Karpas-422 (cell line): Measurements from ENCODE around the gene EME2. TPM values are rescaled to one million over a fixed set of nuclear protein-coding genes. Genes with fewer than 3 reads are reported as not detected.

Experiments
- DNase-seq: peaks from one replicate; pipeline ENCODE4 v3.0.0-alpha.2; 2015
- H2AFZ ChIP-seq: fragments of 200-600 bp; sonication (generic); 2 replicates; pipeline ENCODE4 v1.6.1; 2014; ENCODE audit warnings: antibody characterized with exemption, low read length, mixed read lengths
- H3K27ac ChIP-seq: fragments of 200-600 bp; sonication (generic); 2 replicates; pipeline ENCODE4 v1.5.1; 2014; ENCODE audit warnings: mild to moderate bottlenecking, low read length, moderate library complexity
- H3K27me3 ChIP-seq: fragments of 200-600 bp; sonication (generic); 2 replicates; pipeline ENCODE4 v1.6.1; 2014; ENCODE audit warnings: low read length, mixed read lengths
- H3K36me3 ChIP-seq: fragments of 200-600 bp; sonication (generic); 2 replicates; pipeline ENCODE4 v1.6.1; 2014; ENCODE audit warnings: low read length, mixed read lengths; ENCODE audit not compliant: insufficient read depth
- H3K4me1 ChIP-seq: fragments of 200-600 bp; sonication (generic); 2 replicates; pipeline ENCODE4 v1.6.1; 2014; ENCODE audit warnings: mild to moderate bottlenecking, low read length, mixed read lengths
- H3K4me2 ChIP-seq: fragments of 200-600 bp; sonication (generic); 2 replicates; pipeline ENCODE4 v1.6.1; 2014; ENCODE audit warnings: low read length, low read depth, mild to moderate bottlenecking; ENCODE audit not compliant: poor library complexity, severe bottlenecking
- H3K4me3 ChIP-seq: fragments of 200-600 bp; sonication (generic); 2 replicates; pipeline ENCODE4 v1.5.1; 2014; ENCODE audit warnings: mild to moderate bottlenecking, antibody characterized with exemption, low read length, mixed read lengths
- H3K79me2 ChIP-seq: fragments of 200-600 bp; sonication (generic); 2 replicates; pipeline ENCODE4 v1.6.1; 2014; ENCODE audit warnings: mild to moderate bottlenecking, low read length, mixed read lengths
- H3K9ac ChIP-seq: fragments of 200-600 bp; sonication (generic); 2 replicates; pipeline ENCODE4 v1.6.0; 2014; ENCODE audit warnings: low read length
- H3K9me2 ChIP-seq: fragments of 200-600 bp; sonication (generic), shearing (Covaris generic); replicated peaks from 2 replicates; pipeline ENCODE4 v1.6.0; 2014; ENCODE audit warnings: mild to moderate bottlenecking, low read length, moderate library complexity; ENCODE audit not compliant: insufficient read depth
- H3K9me3 ChIP-seq: fragments of 300-700, 200-600 bp; sonication (generic); 2 replicates; pipeline ENCODE4 v1.6.1; 2014; ENCODE audit warnings: low read length, mixed read lengths
- H4K20me1 ChIP-seq: fragments of 200-600 bp; sonication (generic); 2 replicates; pipeline ENCODE4 v1.6.1; 2014; ENCODE audit warnings: mild to moderate bottlenecking, antibody characterized with exemption, low read length, low read depth; ENCODE audit not compliant: insufficient read depth
- total RNA-seq: library from RNA; depleted of rRNA; stranded (reverse); fragments of >200 nt; shearing (Covaris generic); gene quantifications from 2 replicates; pipeline ENCODE4 v1.2.3, GENCODE V29; 2014; ENCODE audit warnings: low replicate concordance

The EME2 gene
- total RNA-seq, 1 experiment from 2014 or later: 7.7 TPM

DNA sequence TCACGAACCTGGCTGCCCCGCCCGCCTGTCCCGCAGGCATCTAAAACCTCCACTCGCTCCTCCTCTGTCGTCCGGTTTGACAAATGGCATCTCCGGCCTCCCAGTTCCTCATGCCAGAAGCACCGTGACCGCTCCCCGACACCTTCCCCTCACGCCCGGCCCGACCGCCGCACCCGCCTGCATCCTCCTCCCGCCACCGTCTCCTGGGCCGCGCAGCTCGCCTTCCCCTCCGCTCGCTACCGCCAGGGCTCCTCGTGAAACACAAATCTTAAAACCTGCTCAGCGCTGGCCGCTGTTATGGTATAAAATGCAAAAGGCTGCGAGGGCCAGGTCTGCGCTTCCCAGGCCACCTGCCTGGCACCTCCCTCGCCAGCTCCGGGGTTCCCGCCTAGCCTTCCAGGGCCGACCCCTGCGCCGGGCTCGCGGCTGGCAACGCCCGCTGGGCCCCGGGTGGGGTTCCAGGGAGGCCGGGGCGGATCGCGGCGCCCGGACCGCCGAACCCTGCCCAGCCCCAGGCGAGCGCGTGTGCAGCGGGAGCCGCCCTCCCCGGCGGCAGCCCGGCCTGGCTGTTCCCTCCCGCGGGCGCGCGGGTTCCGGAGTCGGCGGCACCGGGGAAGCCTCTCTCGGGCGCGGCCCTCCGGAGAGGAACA lies 9.3 kb downstream of the EME2 start:
- no peaks in the 10 kb centered on the region for H3K9me2 ChIP-seq
- H4K20me1 ChIP-seq: peaks cover 27% of the 10 kb centered on the region
- peaks cover 20% of the 10 kb centered on the region for H3K4me1 ChIP-seq
- peak overlapping the region; percentile 82 for H3K4me3 ChIP-seq
- H3K27ac ChIP-seq: peak overlapping the region; percentile 32; the same call in 1 of the 2 replicates
- H3K79me2 ChIP-seq: peaks cover 40% of the 10 kb centered on the region
- no peaks in the 10 kb centered on the region for H3K9me3 ChIP-seq
- no peaks in the 10 kb centered on the region for H3K36me3 ChIP-seq
- H3K9ac ChIP-seq: peak overlapping the region; percentile 79
- H3K27me3 ChIP-seq: no peaks in the 10 kb centered on the region
- DNase-seq: peak; percentile 78
- no peak overlapping the region for H2AFZ ChIP-seq
- peak overlapping the region; percentile 90 for H3K4me2 ChIP-seq

DNA sequence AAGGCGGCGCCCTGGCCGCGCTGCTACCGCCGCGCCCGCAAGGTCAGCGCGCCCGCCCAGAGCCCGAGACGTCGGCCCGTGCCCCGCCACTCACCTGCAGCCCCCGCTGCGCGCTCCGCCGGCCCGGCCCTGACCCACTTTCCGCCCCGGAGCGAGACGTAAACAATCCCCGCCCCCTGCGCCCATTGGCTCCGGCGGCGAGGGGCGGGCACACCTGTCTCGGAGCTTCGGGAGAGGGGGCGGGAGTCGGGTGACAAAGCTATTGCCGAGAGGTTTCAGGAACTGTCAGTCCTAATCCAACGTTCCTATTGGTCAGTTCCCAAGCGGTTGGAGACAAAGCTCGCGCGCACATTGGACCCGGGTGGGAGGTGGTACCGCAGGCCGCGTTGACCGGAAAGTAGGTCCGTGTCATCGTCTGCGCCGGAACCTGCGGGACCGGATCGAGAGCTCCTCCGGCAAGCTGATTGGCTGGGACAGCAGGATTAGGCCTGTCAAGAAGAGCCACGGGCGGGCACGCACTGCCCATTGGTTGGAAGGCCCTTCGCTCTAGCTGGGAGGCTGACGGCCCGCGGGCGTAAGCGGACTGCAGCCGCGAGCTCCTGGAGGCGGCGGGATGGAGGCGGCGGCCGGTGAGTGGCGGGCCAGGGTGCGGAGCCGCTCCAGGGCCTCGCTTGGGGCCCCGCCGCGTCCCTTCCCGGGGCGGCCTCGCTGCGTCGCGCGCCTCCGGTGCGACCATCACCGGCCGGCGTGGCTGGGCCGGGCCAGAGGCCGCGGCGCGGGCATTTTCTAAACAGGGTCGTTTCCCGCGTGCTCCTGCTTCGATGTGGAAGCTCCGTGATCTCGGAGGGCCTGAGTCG lies 10.0 kb downstream of the EME2 start, which contains the start of the genes NUBP2 and SPSB3:
NUBP2 (plus strand) TSS at position 553 of the 857 bp plus-strand sequence; CDS start at position 614, 61 bp downstream.
SPSB3 (minus strand) TSS at position 164 of the 857 bp plus-strand sequence. CDS start 1,088 bp downstream, outside the sequence.
- Histone ChIP-seq H3K4me2 (peak within 1 kb of the TSS; percentile 90), H3K27me3 (no peaks in the 10 kb centered on the region), H3K9me2 (no peaks in the 10 kb centered on the region), H3K27ac (peak within 1 kb of the TSS; percentile 32; the same call in 1 of the 2 replicates), H3K9me3 (no peaks in the 10 kb centered on the region), H2AFZ (no peak within 1 kb of the TSS), H3K36me3 (no peaks in the 10 kb centered on the region), H3K4me3 (peak within 1 kb of the TSS; percentile 98), H4K20me1 (peaks cover 27% of the 10 kb centered on the region), H3K79me2 (peaks cover 40% of the 10 kb centered on the region), H3K9ac (peak within 1 kb of the TSS; percentile 92), H3K4me1 (peaks cover 20% of the 10 kb centered on the region)
- DNase-seq: peak; percentile 100

DNA sequence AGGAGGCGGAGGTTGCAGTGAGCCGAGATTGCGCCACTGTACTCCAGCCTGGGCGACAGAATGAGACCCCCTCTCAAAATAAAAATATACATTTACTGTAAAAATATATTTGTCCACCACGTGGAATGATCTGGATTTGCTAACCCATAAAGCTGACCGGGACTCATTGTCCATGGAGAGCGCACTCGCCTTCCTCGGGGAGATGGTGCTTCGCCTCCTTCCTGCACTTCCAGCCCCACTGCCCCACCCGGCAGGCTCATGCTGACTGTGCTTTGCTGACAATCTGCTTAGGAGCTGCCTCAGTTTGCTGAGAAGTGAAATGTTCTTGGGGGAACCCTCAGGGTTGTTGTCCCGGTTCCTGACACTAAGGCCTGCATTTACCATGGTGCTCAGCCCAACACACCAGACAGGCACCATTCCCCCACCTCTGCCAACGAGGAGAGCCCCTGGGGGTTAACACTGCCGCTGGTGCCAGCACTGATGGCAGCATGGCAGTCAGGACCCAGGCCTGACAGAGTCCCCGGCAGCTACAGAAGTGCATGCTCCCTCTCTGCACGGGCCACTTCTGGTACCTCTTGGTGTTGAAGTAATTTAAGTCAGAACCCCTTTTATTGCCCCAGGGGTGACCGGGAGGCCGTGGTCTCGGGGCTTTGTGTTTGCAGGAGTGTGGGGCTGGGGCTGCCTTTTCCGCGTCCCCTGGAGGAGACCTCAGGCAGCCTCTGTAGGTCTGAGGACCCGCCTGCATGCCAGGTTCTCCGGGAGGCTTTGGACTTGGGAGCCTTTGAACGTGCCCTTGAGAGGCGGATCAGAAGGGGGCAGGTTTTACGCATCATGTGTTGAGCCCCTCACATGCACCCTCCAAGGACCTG lies 12.6 kb downstream of the EME2 start:
- no peak overlapping the region for H3K9ac ChIP-seq
- no peaks in the 10 kb centered on the region for H3K27me3 ChIP-seq
- H3K4me1 ChIP-seq: peaks cover 20% of the 10 kb centered on the region
- H3K9me2 ChIP-seq: no peaks in the 10 kb centered on the region
- DNase-seq: no peak
- no peak overlapping the region for H2AFZ ChIP-seq
- no peak overlapping the region for H3K27ac ChIP-seq
- H3K4me2 ChIP-seq: no peak overlapping the region
- H3K9me3 ChIP-seq: no peaks in the 10 kb centered on the region
- no peak overlapping the region for H3K4me3 ChIP-seq
- peaks cover 40% of the 10 kb centered on the region for H3K79me2 ChIP-seq
- peaks cover 22% of the 10 kb centered on the region for H4K20me1 ChIP-seq
- no peaks in the 10 kb centered on the region for H3K36me3 ChIP-seq

- H3K9me2 ChIP-seq: no peaks in the 10 kb centered on the region
- peaks cover 16% of the 10 kb centered on the region for H3K4me1 ChIP-seq
Measured at GRCh38 chr16:1785846-1786170, 13.2 kb downstream of the EME2 start.

DNA sequence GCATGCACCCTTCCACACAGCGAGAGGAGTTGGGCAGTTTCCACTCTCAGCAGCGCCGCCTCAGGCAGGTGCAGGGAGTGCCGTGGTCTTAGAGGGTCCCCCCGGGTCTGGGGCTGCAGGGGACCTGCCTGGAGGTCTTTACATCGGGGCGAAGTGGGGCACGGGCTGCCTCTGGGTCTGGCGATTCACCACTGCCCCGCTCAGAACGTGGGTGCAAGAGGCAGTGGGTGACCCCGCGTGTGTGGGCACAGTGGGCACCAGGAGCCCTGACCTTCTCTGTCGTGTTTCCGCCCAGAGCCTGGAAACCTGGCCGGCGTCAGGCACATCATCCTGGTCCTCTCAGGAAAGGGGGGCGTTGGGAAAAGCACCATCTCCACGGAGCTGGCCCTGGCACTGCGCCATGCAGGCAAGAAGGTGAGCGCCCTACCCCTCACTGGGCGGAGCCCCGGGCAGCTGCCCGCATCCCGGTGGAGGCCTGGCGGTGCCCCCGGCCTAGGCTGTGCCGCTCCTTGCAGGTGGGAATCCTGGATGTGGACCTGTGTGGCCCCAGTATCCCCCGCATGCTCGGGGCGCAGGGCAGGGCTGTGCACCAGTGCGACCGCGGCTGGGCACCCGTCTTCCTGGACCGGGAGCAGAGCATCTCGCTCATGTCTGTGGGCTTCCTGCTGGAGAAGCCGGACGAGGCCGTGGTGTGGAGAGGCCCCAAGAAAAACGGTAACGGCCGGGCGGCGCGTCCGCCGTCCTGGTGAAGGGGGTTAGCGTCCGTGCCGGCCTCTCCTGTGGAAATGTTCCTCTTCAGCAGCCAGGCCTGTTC lies 13.8 kb downstream of the EME2 start:
- no peak overlapping the region for H2AFZ ChIP-seq
- H3K4me2 ChIP-seq: no peak overlapping the region
- peaks cover 16% of the 10 kb centered on the region for H4K20me1 ChIP-seq
- no peaks in the 10 kb centered on the region for H3K9me2 ChIP-seq
- H3K79me2 ChIP-seq: peaks cover 36% of the 10 kb centered on the region
- H3K27ac ChIP-seq: no peak overlapping the region
- no peak for DNase-seq
- peaks cover 9% of the 10 kb centered on the region for H3K4me1 ChIP-seq
- H3K27me3 ChIP-seq: no peaks in the 10 kb centered on the region
- no peak overlapping the region for H3K4me3 ChIP-seq
- H3K36me3 ChIP-seq: no peaks in the 10 kb centered on the region
- H3K9me3 ChIP-seq: no peaks in the 10 kb centered on the region
- no peak overlapping the region for H3K9ac ChIP-seq

More at GRCh38 chr16:1785846-1786170, 13.2 kb downstream of the EME2 start:
- H3K27me3 ChIP-seq: no peaks in the 10 kb centered on the region
- no peaks in the 10 kb centered on the region for H3K9me3 ChIP-seq
- H3K9ac ChIP-seq: no peak overlapping the region
- peaks cover 22% of the 10 kb centered on the region for H4K20me1 ChIP-seq
- no peak for DNase-seq
- no peak overlapping the region for H3K4me2 ChIP-seq
- H3K27ac ChIP-seq: no peak overlapping the region
- no peaks in the 10 kb centered on the region for H3K36me3 ChIP-seq
- no peak overlapping the region for H3K4me3 ChIP-seq
- H2AFZ ChIP-seq: no peak overlapping the region
- peaks cover 40% of the 10 kb centered on the region for H3K79me2 ChIP-seq

DNA sequence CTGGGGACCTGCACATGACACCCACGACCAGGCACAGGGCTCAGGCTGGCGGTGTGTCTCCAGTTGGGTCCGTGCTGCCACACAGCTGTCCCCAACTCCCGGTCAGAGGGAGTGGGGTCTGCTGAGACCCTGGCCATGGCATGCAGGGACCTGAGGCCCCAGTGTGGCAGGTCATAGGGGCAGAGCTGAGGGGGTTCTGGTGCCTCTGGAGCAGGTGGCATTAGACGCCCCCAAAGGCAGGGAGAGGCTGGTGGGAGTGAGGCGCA lies 14.4 kb downstream of the EME2 start:
- Histone ChIP-seq H3K27ac (no peak overlapping the region), H4K20me1 (peaks cover 15% of the 10 kb centered on the region), H3K4me1 (peaks cover 7% of the 10 kb centered on the region), H3K9me3 (no peaks in the 10 kb centered on the region), H3K36me3 (no peaks in the 10 kb centered on the region), H3K79me2 (peaks cover 33% of the 10 kb centered on the region), H3K9me2 (no peaks in the 10 kb centered on the region), H3K4me2 (no peak overlapping the region), H2AFZ (no peak overlapping the region), H3K4me3 (no peak overlapping the region), H3K9ac (no peak overlapping the region), H3K27me3 (no peaks in the 10 kb centered on the region)
- no peak for DNase-seq

DNA sequence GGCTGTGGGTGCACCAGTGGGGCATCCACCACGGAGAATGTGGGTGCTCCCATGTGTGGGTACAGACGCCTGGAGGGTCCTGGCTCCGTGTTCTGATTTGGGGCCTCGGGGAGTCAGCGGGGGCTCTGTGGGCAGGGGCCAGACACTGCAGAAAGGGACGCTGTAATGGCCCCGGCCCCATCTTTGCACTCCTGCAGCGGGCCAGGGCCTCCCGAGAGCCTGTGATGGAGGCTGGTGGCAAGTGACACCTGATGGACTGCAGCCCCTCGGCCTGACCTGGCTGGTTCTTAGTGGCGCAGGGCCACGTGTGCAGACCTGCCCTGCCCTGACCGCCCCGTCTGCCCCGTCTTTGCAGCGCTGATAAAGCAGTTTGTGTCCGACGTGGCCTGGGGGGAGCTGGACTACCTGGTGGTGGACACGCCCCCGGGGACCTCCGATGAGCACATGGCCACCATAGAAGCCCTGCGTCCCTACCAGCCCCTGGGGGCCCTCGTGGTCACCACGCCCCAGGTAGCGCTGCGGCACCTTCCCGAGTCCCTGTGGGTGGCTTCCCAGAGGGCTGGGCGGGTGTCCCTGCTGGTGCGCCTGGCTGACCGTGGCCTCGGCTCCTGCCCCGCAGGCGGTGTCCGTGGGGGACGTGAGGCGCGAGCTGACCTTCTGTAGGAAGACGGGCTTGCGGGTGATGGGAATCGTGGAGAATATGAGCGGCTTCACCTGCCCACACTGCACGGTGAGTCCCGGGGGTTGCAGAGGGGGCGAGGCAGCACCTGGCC lies 14.9 kb downstream of the EME2 start:
- DNase-seq: no peak
- H3K4me3 ChIP-seq: no peak overlapping the region
- no peaks in the 10 kb centered on the region for H3K36me3 ChIP-seq
- H3K27me3 ChIP-seq: no peaks in the 10 kb centered on the region
- H3K9ac ChIP-seq: no peak overlapping the region
- no peak overlapping the region for H3K4me2 ChIP-seq
- no peak overlapping the region for H3K27ac ChIP-seq
- H3K9me3 ChIP-seq: no peaks in the 10 kb centered on the region
- H3K9me2 ChIP-seq: no peaks in the 10 kb centered on the region
- H3K79me2 ChIP-seq: peaks cover 33% of the 10 kb centered on the region
- peaks cover 15% of the 10 kb centered on the region for H4K20me1 ChIP-seq
- H3K4me1 ChIP-seq: peaks cover 7% of the 10 kb centered on the region
- no peak overlapping the region for H2AFZ ChIP-seq
